GM12872 (cell line): Measurements from ENCODE around the gene TPGS2.

ENCODE experiments used
- TF ChIP-seq, protein P1 (sequence below): IDR thresholded peaks from 3 replicates; pipeline ENCODE4 v1.5.1; 2011; ENCODE audit warnings: low read depth, mild to moderate bottlenecking, low read length, moderate library complexity; ENCODE audit not compliant: insufficient read depth

TPGS2 gene

DNA sequence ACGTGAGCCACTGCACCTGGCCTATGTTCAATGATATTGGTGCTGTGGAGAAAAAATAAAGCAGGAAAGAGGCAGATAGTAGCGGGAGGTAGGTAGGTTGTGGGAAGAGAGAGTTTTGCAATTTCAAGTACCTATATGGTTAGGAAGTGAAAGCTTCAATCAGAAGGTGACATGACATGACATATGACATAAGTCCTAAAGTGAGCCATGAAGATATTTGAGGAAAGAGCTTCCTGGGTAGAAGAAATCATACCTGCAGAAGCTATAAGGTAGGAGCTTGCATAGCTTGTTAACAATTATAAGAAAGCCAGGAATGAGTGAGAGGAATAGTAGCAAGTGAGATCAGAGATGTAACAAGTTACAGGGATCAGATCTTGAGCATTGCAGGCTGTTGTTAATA lies 4.3 kb upstream of the TPGS2 start:
- TF ChIP-seq, protein P1, sequence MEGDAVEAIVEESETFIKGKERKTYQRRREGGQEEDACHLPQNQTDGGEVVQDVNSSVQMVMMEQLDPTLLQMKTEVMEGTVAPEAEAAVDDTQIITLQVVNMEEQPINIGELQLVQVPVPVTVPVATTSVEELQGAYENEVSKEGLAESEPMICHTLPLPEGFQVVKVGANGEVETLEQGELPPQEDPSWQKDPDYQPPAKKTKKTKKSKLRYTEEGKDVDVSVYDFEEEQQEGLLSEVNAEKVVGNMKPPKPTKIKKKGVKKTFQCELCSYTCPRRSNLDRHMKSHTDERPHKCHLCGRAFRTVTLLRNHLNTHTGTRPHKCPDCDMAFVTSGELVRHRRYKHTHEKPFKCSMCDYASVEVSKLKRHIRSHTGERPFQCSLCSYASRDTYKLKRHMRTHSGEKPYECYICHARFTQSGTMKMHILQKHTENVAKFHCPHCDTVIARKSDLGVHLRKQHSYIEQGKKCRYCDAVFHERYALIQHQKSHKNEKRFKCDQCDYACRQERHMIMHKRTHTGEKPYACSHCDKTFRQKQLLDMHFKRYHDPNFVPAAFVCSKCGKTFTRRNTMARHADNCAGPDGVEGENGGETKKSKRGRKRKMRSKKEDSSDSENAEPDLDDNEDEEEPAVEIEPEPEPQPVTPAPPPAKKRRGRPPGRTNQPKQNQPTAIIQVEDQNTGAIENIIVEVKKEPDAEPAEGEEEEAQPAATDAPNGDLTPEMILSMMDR = no peak

DNA sequence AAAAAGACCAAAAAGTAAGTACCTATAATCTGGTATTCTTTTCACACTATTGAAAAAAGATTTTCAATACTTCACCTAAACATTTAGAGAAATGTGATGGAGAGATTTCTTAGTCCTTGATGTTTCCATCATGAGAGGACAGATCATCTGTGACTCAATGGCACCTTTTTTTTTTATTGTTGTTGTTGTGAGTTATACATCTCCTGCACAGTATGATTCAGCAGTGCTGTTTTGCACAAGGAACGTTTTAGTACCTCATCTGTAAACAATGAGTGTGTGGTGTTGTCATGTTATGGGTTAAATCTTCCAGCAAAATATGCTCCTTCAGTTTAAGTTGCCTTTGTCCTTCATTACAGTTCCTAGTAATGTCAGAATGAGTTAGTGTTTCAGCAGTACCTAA lies 2.3 kb upstream of the TPGS2 start:
- TF ChIP-seq, protein P1 = no peak

DNA sequence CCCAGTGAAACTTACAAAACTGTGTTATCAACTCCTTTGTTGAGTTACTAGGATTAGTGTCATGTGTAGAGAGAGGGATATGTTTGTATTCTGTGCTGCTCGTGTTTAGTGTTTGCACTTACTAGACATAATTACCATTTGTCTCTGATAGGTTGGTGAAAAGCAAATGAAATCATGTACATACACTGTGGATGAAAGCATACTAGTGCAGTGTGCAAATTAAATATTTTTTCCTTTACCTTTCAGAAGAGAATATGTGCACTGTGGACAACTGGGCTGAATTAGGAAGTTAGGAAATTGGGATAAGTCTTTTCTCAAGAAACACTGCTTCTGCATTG lies 1.3 kb upstream of the TPGS2 start:
- TF ChIP-seq, protein P1 = no peak

DNA sequence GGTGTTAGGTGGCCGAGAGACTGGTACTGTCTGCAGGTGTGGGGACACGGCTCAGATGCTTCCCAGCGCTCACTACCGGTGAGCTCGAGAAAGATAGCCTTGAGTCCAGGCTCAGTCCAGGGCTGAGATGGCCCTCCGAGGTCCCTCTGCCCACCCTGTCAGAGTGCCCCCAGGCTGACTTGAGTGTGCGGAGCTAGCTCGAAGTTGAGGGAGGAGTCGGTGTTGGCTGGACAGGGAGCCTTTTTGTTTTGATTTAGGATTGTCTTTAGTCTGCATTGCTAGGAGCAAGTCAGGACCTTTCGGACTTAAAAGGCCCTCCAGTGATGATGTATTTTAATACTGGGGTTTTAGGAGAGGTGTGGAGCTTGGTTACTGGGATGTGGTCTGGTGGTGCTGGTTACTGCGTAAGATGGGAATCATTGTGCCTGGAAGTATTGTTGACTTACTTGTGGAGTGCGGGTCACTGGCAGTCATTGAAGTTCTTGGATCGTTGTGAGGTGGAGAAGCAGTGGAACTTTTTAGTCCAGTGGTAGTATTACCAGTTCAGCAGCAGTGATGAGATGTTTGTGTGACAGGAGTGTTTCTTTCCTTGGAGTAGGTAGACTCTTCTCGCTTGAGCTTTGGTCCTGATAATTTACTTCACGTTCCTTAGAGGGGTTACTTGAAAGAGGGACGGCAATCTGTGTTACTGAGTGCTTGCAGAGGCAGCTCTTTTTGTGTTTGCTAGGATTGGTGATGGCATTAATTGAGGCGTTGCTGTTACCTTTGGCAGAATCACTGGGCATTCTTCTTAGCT lies 758 bp upstream of the TPGS2 start:
- TF ChIP-seq, protein P1 = no peak

DNA sequence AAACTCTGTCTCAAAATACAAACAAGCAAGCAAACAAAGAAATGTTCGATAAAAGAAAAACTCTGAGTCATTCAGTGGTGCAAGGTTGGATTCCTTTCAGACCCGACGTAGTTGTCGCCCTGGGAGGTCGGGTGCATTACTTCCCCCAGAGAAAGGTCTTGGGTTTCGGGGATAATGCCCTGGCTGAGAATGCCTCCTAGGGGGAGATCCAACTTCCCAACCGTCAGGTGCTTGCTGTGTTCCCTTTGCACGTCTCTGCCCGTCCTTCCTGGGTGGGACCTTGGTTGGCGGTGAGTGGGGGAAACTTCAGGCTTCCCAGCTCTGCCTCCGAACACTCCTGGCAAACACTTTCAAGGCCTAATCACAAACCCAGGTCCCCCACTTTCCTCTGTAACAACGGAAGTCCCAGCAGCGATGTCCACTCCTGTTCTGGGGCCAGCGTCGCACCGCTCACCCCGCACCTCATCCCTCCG lies 609 bp downstream of the TPGS2 start:
- TF ChIP-seq, protein P1 = no peak

DNA sequence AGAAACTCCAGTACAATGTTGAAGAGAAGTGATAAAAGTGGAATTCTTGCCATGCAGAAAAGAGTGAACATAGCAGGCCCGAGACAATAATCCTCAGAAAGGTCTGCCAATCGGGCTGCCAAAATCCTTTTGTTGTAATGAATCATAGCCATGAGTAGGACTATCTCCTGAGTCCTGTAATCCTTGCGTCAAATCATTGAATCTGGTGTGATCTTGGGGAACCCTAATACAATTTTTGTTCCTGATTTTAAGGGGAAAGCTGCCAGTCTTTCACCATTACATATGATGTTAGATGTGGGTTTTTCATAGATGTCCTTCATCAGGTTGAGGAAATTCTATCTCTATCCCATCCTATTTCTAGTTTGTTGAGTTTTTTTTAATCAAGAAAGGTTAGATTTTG lies 2.2 kb downstream of the TPGS2 start:
- TF ChIP-seq, protein P1 = no peak

DNA sequence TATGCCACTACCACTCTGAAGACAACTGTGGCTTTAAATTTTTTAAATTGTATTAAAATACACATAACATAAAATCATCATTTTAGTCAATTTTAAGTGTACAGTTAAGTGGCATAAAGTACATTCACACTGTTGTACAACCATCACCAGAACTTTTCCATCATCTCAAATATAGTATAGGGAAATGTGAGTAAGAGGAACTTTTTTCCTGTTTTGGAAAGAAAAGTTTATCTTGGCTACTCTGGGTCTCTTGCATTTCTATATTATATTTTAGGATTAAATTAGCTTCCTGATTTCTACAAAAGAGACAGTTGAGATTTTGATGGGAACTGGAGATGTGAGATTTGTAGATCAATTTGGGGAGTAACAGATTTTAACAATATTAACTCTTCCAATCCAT lies 3.3 kb downstream of the TPGS2 start:
- TF ChIP-seq, protein P1 = no peak
